ENCODE measurements around the gene RPLP2. TPM values are rescaled to one million over a fixed set of nuclear protein-coding genes. Genes with fewer than 3 reads are reported as not detected.
A peak's percentile ranks its signal among the peaks of the same experiment; 100 is the strongest.

RPLP2 gene
- total RNA-seq, 2 donors from 2014 or later, result 1,371 to 1,375 TPM

DNA sequence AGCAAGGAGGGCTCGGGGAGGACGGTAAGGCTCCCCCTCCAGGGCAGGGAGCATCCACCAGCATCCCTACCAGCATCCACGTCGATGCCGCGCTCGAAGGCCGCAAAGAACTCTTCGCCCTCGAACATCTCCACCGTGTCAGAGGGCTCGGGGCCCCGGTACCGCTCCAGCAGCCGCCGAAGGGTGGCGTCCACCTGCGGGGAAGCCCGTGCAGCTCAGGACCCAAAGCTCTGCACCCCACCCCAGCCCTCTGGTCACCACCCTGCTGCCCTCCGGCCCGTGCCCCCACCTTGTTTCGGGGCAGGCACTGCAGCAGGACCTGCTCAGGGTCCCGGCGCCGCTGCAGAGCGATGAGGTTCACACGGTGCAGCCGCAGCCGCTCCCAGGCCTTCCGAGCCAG, 9.3 kb upstream of the RPLP2 start:
- ATAC-seq, result no peak
- intact Hi-C loops (cut with DNase I), result no loop called here
- no peak for DNase-seq

DNA sequence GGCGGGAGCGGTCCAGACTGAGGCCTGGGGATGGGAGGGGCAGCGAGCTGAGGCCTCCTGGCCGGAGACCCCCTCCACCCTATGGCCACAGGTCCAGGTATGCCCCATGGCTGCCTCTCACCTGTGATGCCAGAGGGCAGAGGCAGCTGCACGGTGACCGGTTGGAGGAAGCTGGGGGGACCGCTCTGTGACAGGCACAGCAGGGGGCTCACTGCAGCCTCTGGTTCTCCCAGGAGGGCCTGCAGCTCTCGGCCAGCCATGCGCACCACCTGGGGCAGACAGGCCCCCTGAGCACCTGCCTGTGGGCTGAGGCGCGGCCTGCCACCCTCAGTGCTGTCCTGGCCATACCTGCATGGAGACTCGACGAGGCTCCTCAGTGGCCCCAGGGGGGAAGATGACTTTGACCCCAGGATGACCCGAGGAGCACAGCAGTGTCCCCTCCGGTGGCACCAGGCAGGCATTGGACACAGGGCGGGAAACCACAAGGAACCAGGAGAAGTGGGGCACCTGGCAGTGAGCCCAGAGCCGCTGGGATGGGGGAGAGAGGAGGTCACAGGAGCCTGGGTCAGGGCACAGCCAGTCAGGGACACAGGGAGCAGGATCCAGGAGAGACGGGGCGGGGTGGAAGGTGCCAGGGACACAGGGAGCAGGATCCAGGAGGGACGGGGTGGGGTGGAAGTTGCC, 8.5 kb upstream of the RPLP2 start:
- intact Hi-C loops (cut with DNase I), result no loop called here
- no peak for DNase-seq
- ATAC-seq, result no peak

DNA sequence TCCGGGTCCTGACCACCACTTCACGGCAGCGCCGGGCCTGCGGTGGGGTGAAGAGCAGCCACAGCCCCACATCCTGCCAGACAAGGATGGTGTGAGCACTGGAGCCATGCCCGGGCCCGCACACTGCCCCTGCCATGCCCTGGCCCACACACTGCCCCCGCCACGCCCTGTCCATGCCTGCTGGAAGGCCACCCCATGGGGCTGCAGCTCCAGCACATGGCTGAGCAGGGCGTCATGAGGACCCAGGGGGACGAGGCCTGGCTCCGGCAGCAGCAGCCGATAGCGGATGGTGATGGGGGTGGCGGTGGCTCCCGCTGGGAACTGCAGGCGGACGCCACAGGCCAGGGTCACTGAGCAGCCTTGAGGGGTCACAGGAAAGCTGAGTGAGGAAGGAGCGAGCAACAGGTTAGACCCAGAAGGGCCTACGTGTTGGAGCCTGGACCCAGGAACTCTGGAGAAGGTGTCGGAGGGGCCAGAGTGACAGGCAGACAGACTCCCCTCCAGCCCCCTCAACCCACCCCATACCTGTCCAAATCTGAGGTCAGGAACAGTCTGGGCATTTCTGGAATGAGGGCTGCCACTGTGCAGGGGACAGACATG, 7.6 kb upstream of the RPLP2 start:
- DNase-seq (no peak), ATAC-seq (no peak)
- intact Hi-C loops (cut with DNase I), result no loop called here

DNA sequence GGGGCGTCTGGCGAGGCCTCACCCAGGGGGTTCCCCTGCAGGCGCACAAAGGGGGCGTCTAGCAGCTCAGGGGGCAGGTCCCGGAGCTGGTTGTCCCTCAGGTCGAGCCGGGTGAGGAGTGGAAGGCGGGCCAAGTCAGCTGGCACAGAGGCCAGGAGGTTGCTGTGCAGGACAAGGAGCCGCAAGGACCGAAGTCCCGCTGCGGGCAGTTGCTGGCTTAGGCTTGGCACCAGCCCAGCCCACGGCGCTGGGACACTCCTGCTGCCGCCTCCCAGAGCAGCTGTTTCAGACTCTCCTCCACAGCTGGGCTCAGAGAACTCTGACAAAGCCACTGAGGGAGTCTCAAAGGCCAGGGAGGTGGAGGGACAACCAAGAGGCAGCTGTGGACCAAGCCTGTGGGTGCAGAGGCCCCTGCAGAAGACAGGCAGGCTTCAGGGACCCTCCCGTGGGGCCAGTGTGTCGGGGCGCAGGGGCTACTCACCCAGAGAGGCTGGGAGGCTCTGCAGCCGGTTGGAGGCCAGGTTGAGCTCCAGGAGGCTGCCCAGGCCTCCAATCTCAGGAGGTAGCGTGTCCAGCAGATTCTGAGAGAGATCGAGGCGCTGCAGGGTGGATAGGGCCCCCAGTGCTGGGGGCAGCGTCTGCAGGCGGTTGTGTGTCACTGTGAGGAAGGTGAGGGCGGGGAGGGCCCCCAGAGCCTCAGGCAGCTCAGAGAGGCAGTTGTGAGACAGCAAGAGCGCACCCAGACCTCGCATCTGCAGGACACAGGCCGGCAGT, 6.9 kb upstream of the RPLP2 start:
- intact Hi-C loops (cut with DNase I), result no loop called here
- DNase-seq, result no peak
- no peak for ATAC-seq

- intact Hi-C loops (cut with DNase I), result no loop called here
- DNase-seq (no peak), ATAC-seq (no peak)
Measured at GRCh38 chr11:803467-803742, 6.4 kb upstream of the RPLP2 start.

- no peak for DNase-seq
- intact Hi-C loops (cut with DNase I), result no loop called here
- no peak for ATAC-seq
Measured at GRCh38 chr11:803770-804598, 5.8 kb upstream of the RPLP2 start.

- intact Hi-C loops (cut with DNase I), result no loop called here
- DNase-seq (no peak), ATAC-seq (no peak)
Measured at GRCh38 chr11:804599-804964, 5.2 kb upstream of the RPLP2 start.

GRCh38 chr11:808427-809286, 1.1 kb upstream of the RPLP2 start:
- peak; percentile 90 for DNase-seq
- ATAC-seq, result no peak
- intact Hi-C loops (cut with DNase I), result no loop called here

DNA sequence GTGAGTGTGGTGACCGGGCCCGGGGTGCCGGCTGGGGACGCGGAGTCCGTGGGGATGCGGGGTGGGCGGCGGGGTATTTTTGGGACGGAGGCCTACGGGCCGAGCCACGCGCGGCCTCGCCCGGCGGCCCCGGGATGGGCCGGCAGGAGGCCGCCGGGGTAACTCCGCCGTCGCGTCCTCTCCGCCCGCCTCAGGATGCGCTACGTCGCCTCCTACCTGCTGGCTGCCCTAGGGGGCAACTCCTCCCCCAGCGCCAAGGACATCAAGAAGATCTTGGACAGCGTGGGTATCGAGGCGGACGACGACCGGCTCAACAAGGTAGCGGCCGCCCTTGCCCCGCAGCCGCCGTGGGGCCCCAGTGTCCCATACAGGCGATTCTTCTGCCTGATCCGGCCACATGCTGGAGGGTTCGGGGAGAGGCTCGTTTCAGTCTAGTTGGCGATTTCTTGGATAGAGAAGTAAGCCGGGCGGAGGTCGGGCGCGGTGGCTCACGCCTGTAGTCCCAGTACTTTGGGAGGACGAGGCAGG, 337 bp downstream of the RPLP2 start:
- DNase-seq, result no peak
- peak in 1 of 2 donors; percentile 5 for ATAC-seq

GRCh38 chr11:811446-812245, 1.9 kb downstream of the RPLP2 start:
- intact Hi-C loops (cut with DNase I), result no loop called here
- ATAC-seq (no peak), DNase-seq (no peak)

More for the DNA sequence above, 337 bp downstream of the RPLP2 start:
- intact Hi-C loops (cut with DNase I), result no loop called here

GRCh38 chr11:812390-812789, 2.6 kb downstream of the RPLP2 start:
- no peak for DNase-seq
- no peak for ATAC-seq

DNA sequence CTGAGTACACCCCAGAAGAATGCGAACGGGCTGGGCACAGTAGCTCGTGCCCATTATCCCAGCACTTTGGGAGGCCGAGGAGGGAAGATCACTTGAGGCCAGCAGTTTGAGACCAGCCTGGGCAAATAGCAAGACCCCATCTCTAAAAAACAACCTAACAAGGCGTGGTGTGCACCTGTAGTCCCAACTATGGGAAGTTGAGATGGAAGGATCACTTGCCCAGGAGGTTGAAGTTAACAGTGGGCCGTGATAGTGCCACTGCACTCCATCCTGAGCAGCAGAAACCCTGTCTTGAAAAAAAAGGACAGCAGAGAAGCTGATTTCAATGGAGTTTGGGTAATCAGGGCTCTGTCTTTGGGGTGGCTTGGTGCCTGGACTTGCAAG, 3.3 kb downstream of the RPLP2 start:
- intact Hi-C loops (cut with DNase I), result no loop called here
- no peak for ATAC-seq
- DNase-seq, result no peak

More at GRCh38 chr11:812390-812789, 2.6 kb downstream of the RPLP2 start:
- intact Hi-C loops (cut with DNase I), result no loop called here

DNA sequence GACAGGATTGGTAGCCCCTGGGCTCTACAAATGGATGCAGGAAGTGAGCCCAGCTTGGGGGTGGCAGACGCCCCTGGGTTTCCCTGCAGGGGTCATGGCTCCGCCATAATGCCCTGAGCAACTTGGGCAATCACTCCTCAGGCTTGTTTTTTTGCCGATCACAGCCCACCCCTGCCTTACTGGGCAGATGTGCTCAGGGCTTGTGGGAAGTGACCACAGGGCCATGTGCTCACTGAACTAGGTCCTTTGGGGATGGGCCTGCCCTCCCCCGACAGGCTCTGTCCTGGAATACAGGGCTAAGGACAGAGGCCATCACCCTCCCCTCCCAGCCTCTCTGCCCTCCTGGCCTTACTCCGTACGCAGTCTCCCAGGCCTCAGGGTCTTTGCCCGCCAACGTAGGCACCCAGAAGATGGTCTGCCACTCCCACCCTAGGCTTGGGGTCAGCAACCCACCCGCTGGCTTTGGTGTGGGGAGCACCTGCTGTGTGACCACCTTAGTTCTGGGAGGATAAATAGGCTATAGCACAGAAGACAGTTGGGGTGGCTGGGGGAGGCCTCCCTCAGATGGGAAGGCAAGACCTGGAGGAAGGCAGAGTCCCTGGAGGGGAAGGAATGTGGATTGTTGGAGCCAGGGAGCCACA, 3.8 kb downstream of the RPLP2 start:
- ATAC-seq, result no peak
- no peak for DNase-seq
- intact Hi-C loops (cut with DNase I), result no loop called here

DNA sequence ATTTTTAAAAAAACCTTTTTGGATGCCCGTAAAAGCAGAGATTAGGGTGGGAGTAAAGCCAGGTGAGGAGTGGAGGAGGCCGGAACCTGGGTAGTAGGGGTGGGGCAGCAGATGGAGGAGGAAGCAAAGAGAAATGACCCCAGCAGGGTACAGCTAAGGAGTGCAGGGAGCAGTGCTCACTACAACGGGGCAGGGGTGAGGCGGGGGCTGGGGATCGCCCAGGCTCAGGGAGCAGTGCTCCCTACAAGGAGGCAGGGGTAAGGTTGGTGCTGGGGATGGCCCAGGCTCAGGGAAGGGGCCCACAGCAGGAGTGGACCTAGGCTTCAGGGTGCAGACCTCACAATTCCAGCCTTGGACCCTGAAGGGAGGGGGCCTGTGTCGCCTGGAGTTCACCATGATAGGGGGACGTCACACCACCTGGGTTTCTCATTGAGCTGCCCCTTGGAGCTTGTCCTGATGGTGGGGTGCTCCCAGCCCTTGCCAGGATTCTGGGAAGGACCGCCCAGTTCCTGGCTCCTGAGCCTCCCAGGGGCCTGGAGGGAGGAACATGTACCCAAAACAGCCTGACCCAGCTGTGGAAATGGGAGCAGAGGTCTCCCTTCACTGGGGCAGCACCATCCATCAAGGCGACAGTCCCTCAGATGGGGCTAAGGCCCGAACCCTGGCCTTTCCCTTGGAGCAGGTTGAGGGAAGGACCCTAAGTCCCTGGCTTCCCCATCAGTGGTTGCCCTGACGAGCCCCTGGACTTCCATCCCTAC, 6.1 kb downstream of the RPLP2 start:
- intact Hi-C loops (cut with DNase I), result no loop called here
- no peak for ATAC-seq

GRCh38 chr11:816433-816779, 6.6 kb downstream of the RPLP2 start:
- no peak for ATAC-seq
- DNase-seq, result no peak
- intact Hi-C loops (cut with DNase I), result no loop called here

More for the DNA sequence above, 6.1 kb downstream of the RPLP2 start:
- no peak for DNase-seq

DNA sequence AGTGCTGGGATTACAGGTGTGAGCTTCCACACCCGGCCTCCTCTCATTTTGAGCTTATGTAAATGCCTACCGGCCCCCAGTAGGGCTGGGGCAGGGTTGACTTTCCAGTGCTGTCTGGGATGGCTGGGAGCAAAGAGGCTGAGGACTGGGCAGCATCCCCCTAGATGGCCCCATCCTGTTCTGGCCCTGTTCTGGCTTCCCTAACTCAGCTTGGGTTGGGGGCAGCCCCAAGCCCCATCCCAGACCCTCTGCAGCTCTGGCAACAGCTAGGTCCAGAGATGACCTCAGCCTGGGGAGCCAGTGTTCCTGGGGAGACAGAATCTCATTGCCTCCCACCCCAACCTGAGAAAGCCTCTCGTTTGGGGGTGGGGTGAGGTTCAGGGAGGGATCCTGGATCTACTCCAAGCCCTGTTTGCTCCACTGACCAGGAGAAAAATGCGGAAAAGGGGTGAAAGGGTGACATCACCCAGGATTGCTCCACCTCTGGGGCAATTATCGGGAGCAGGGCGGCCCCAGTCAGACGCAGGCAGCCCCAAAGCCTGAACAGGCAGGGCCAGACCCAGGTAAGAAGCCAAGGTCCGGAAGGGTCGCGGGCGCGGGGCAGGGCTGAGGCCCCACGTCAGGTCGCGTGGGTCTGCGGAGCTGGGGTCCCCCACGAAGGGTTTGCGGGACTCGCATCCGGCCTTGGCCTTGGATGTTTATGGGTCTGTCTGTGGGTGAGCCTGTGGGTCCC, 8.8 kb downstream of the RPLP2 start, which contains the start of gene PNPLA2:
PNPLA2 (plus strand) TSS at position 519 of the 733 bp plus-strand sequence. CDS start 805 bp downstream, outside the sequence.
- DNase-seq, result no peak
- intact Hi-C loops (cut with DNase I), result no loop called here
- peak; percentile 2 for ATAC-seq

Measured in left cardiac atrium (tissue), 4 donors.